B cell (primary cell): ENCODE results near the gene JAM2. TPM values are rescaled to one million over a fixed set of nuclear protein-coding genes. Genes with fewer than 3 reads are reported as not detected.

Experiments used
- ATAC-seq: fragments of 200-7000 bp; cut with Tn5 transposase; one replicate; pipeline ENCODE4 v1.10.0; 2021; ENCODE audit warnings: low read depth, mild to moderate bottlenecking, moderate number of reproducible peaks, moderate library complexity
- CTCF ChIA-PET: fragments of 350-600 bp; sonication (Branson Sonifier 250); formaldehyde crosslinking; loops from one replicate; lab custom pipeline; 2021; ENCODE audit warnings: antibody characterized with exemption, inconsistent platforms; lab: Charles Lee
- POLR2A ChIA-PET: fragments of 350-600 bp; sonication (Branson Sonifier 250); formaldehyde crosslinking; loops from one replicate; lab custom pipeline; 2021; ENCODE audit warnings: antibody characterized with exemption; lab: Charles Lee
- DNase-seq: peaks from one replicate; pipeline ENCODE4 v3.0.0; 2013
- H2AFZ ChIP-seq: 2 replicates; pipeline ENCODE4 v1.6.1; 2012; ENCODE audit warnings: mild to moderate bottlenecking, low read depth, low read length; ENCODE audit not compliant: insufficient read depth, poor library complexity, severe bottlenecking
- H3K27ac ChIP-seq, 2 donors: 1 replicate in 1 of 2; 2 replicates in 1 of 2; pipeline ENCODE4 v1.5.1; 2012 to 2013; ENCODE audit warnings: low read length in 2 of 2, mild to moderate bottlenecking in 2 of 2, moderate library complexity in 1 of 2
- H3K27me3 ChIP-seq, 4 experiments: fragments of 200-600 bp in 1 of 4; sonication (generic) in 1 of 4; replicated peaks in 1 of 4; 1 replicate in 2 of 4; 2 replicates in 2 of 4; pipeline versions ENCODE4 v1.6.1 to v1.7.0; 2013 to 2016; ENCODE audit warnings: low read length in 3 of 4, mild to moderate bottlenecking in 2 of 4, mixed read lengths in 1 of 4, moderate library complexity in 1 of 4; ENCODE audit not compliant: insufficient read depth in 4 of 4, control insufficient read depth in 3 of 4; ENCODE audit errors: control extremely low read depth in 1 of 4
- H3K36me3 ChIP-seq, 2 experiments: replicated peaks in 1 of 2; 1 replicate in 1 of 2; 2 replicates in 1 of 2; pipeline versions ENCODE4 v1.6.1 to v1.7.1; 2013; ENCODE audit warnings: low read length in 1 of 2; ENCODE audit not compliant: insufficient read depth in 2 of 2, control insufficient read depth in 1 of 2; ENCODE audit errors: control extremely low read depth in 1 of 2, extremely low read depth in 1 of 2
- H3K4me1 ChIP-seq, 2 donors: fragments of 200-600 bp in 1 of 2; sonication (generic) in 1 of 2; 1 replicate in 1 of 2; 2 replicates in 1 of 2; pipeline versions ENCODE4 v1.5.1 to v1.6.1; 2013 to 2017; ENCODE audit warnings: low read length in 2 of 2; ENCODE audit not compliant: control insufficient read depth in 2 of 2, insufficient read depth in 2 of 2
- H3K4me2 ChIP-seq: replicated peaks from 2 replicates; pipeline ENCODE3; 2012; ENCODE audit warnings: mild to moderate bottlenecking, low read depth, low read length; ENCODE audit not compliant: poor library complexity, severe bottlenecking
- H3K4me3 ChIP-seq, 5 experiments: fragments of 200-600 bp in 1 of 5; sonication (generic) in 1 of 5; 1 replicate in 3 of 5; 2 replicates in 2 of 5; pipeline versions ENCODE4 v1.5.1 to v1.7.0; 2011 to 2016; ENCODE audit warnings: low read length in 4 of 5, mild to moderate bottlenecking in 4 of 5, low read depth in 2 of 5, control low read depth in 1 of 5, moderate library complexity in 1 of 5; ENCODE audit not compliant: insufficient read depth in 1 of 5; ENCODE audit errors: control extremely low read depth in 1 of 5, extremely low read depth in 1 of 5
- H3K79me2 ChIP-seq: fragments of 200-600 bp; sonication (generic); one replicate; pipeline ENCODE4 v1.6.0; 2016; ENCODE audit warnings: low read length; ENCODE audit not compliant: control insufficient read depth, insufficient read depth
- H3K9ac ChIP-seq: fragments of 200-600 bp; sonication (generic); 2 replicates; pipeline ENCODE4 v1.6.1; 2017; ENCODE audit warnings: mild to moderate bottlenecking, low read length, moderate library complexity
- H3K9me3 ChIP-seq, 3 donors: one replicate each; pipeline versions ENCODE4 v1.6.1 to v1.7.1; 2013; ENCODE audit warnings: low read length in 2 of 3; ENCODE audit not compliant: control insufficient read depth in 2 of 3, insufficient read depth in 1 of 3; ENCODE audit errors: control extremely low read depth in 1 of 3
- H4K20me1 ChIP-seq: 2 replicates; pipeline ENCODE4 v1.6.0; 2012; ENCODE audit warnings: mild to moderate bottlenecking, low read length; ENCODE audit not compliant: insufficient read depth, control insufficient read depth, poor library complexity, severe bottlenecking
- H3K27ac Mint-ChIP-seq: one replicate; pipeline ENCODE4 v1.8.0; 2021; ENCODE audit warnings: mixed read lengths
- H3K27me3 Mint-ChIP-seq: one replicate; pipeline ENCODE4 v1.8.0; 2021; ENCODE audit warnings: mixed read lengths
- H3K4me1 Mint-ChIP-seq: one replicate; pipeline ENCODE4 v1.8.0; 2021; ENCODE audit warnings: mixed read lengths
- H3K4me3 Mint-ChIP-seq: one replicate; pipeline ENCODE4 v1.8.0; 2021; ENCODE audit warnings: mixed read lengths
- H3K9me3 Mint-ChIP-seq: one replicate; pipeline ENCODE4 v1.8.0; 2022; ENCODE audit warnings: mixed read lengths; ENCODE audit not compliant: insufficient read depth
- CTCF ChIP-seq: fragments of 200-600 bp; IDR thresholded peaks from one replicate; pipeline ENCODE4 v1.8.0; 2022; ENCODE audit warnings: antibody characterized with exemption, mild to moderate bottlenecking
- EZH2 ChIP-seq: IDR thresholded peaks from 2 replicates; pipeline ENCODE4 v1.6.1; 2012; ENCODE audit warnings: borderline replicate concordance, low read depth, mild to moderate bottlenecking, moderate library complexity, low read length; ENCODE audit not compliant: insufficient read depth, poor library complexity, severe bottlenecking
- WGBS: methylation state at CpG from one replicate; pipeline ENCODE4 v1.1.5; 2013; ENCODE audit warnings: missing lambda C conversion rate; ENCODE audit not compliant: insufficient coverage; 5-methylcytosine and 5-hydroxymethylcytosine counted together
- intact Hi-C: fragments of 100-400 bp; cut with micrococcal nuclease; formaldehyde crosslinking; loops from one replicate; pipeline ENCODE4 v1.10.0; 2022
- polyA plus RNA-seq: library from polyadenylated mRNA; depleted of rRNA; stranded (reverse); fragments of >200 nt; gene quantifications from 2 replicates; pipeline ENCODE4 v1.2.3, GENCODE V29; 2012
- total RNA-seq, 2 donors: library from RNA; stranded (reverse); fragments of 120-200 nt in 1 of 2; gene quantifications; 1 replicate in 1 of 2; 2 replicates in 1 of 2; pipeline versions ENCODE4 v1.2.3 to v1.2.4, GENCODE V29; 2013 to 2022

The JAM2 gene
- total and polyA plus RNA-seq, 2 donors (not counting 1 experiment from before 2014, with no cell fraction given), result 0.94 to 1.5 TPM

GRCh38 chr21:25757531-25757930 lies 118.5 kb downstream of the JAM2 start:
- ATAC-seq, result no peak
- no peak overlapping the region for H3K27ac ChIP-seq
- Mint-ChIP-seq H3K9me3 (no peaks in the 10 kb centered on the region), H3K27ac (no peak overlapping the region), H3K27me3 (no peaks in the 10 kb centered on the region), H3K4me1 (peaks cover 11% of the 10 kb centered on the region), H3K4me3 (no peak overlapping the region)
- H2AFZ ChIP-seq, result no peak overlapping the region
- no peak overlapping the region for H3K4me3 ChIP-seq
- H3K4me1 ChIP-seq, result peaks cover 2 to 4% of the 10 kb centered on the region in 2 donors
- H4K20me1 ChIP-seq, result peaks cover 16% of the 10 kb centered on the region
- peaks cover 16 to 69% of the 10 kb centered on the region in 2 experiments for H3K36me3 ChIP-seq
- no peak overlapping the region for H3K9ac ChIP-seq
- no peak overlapping the region for H3K4me2 ChIP-seq
- intact Hi-C loops, result no loop called here
- no peaks in the 10 kb centered on the region for H3K27me3 ChIP-seq
- no peak for DNase-seq
- no peaks in the 10 kb centered on the region for H3K9me3 ChIP-seq
- TF ChIP-seq EZH2 (no peak), CTCF (no peak)
- POLR2A ChIA-PET, result no interaction called here
- H3K79me2 ChIP-seq, result peaks cover 4% of the 10 kb centered on the region
- CTCF ChIA-PET, result interaction anchor here (1.4 kb wide), 1 partner anchor 9 kb away, joined by 3 read pairs; no protein-coding TSS in a partner anchor

GRCh38 chr21:25759573-25759972 lies 120.5 kb downstream of the JAM2 start:
- ChIA-PET POLR2A (no interaction called here), CTCF (no interaction called here)
- peaks cover 21 to 71% of the 10 kb centered on the region in 2 experiments for H3K36me3 ChIP-seq
- H3K79me2 ChIP-seq, result peaks cover 4% of the 10 kb centered on the region
- no peak for ATAC-seq
- H2AFZ ChIP-seq, result no peak overlapping the region
- H3K4me3 ChIP-seq, result no peak overlapping the region
- no peaks in the 10 kb centered on the region for H3K27me3 ChIP-seq
- H3K27ac Mint-ChIP-seq, result no peak overlapping the region
- H3K9me3 Mint-ChIP-seq, result no peaks in the 10 kb centered on the region
- no peak overlapping the region for H3K4me3 Mint-ChIP-seq
- WGBS, result 83% methylated on average over 1 of the region's 1 CpG
- H3K4me1 Mint-ChIP-seq, result peaks cover 11% of the 10 kb centered on the region
- H3K4me1 ChIP-seq, result peaks cover 2 to 4% of the 10 kb centered on the region in 2 donors
- no peak overlapping the region for H3K4me2 ChIP-seq
- H3K9me3 ChIP-seq, result no peaks in the 10 kb centered on the region
- intact Hi-C loops, result no loop called here
- H3K9ac ChIP-seq, result no peak overlapping the region
- no peak overlapping the region for H3K27ac ChIP-seq
- no peaks in the 10 kb centered on the region for H3K27me3 Mint-ChIP-seq
- no peak for DNase-seq
- TF ChIP-seq EZH2, result no peak
- no peak for TF ChIP-seq CTCF
- H4K20me1 ChIP-seq, result peaks cover 16% of the 10 kb centered on the region
